GM19240 (cell line): ENCODE data around the gene IL12RB2.
"Not testable (repeated sequence)": the region's sequence is repeated elsewhere in the genome, so short reads cannot be mapped to it uniquely, and the experiment has no call there.

Experiments
- DNase-seq: peaks from one replicate; pipeline ENCODE4 v3.0.0; 2011; ENCODE audit warnings: low spot score; ENCODE audit not compliant: insufficient read length

The IL12RB2 gene

DNA sequence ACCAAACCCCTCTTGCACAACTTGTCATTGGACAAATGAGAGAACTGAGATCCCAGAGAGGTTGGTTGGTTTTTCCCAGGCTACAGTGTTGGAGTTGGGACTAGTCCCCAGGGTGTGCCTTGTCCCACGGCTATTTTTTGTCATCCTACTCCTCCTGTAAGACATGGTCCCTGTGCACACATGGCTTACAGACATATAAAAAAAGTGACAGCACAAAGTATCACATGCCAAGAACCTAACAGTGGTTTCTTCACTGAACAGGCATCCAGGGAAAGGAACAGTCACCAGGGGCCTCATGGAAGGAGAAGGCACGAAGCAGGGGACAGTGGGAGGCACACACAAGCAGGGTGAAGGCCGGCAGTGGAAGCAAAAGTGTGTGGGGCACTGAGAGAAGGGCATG, 86.1 kb downstream of the IL12RB2 start:
- no peak for DNase-seq

DNA sequence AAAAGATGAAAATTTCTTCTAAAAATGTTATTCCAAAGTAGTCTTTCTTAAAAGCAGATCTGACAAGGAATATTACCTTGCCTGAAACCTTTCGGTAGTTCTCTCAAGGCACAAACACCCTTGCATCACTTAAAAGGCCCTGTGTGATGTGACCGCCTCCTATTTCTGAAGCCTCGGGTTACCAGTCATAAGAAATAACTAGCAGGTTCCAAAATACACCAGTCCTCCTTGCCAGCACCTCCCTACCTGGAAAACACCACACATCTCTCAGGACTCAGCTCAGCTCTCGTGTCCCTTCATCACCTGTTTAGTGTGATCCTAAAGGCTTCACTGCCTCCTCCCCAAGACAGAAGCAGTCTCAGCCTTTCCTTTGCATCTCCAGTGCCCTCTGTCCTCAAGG, 86.9 kb downstream of the IL12RB2 start:
- no peak for DNase-seq

GRCh38 chr1:67399199-67399993, 91.7 kb downstream of the IL12RB2 start:
- DNase-seq = no peak

- not testable (repeated sequence) for DNase-seq
These were observed 92.5 kb downstream of the IL12RB2 start for GRCh38 chr1:67400029-67400786.

GRCh38 chr1:67401443-67401842, 93.8 kb downstream of the IL12RB2 start:
- no peak for DNase-seq

- no peak for DNase-seq
These were observed 96.5 kb downstream of the IL12RB2 start for GRCh38 chr1:67404212-67404620.

GRCh38 chr1:67405473-67406245, 98.0 kb downstream of the IL12RB2 start:
- no peak for DNase-seq

GRCh38 chr1:67407498-67407897, 99.8 kb downstream of the IL12RB2 start:
- no peak for DNase-seq

- no peak for DNase-seq
These were observed 100.5 kb downstream of the IL12RB2 start for GRCh38 chr1:67408148-67408547.

- not testable (repeated sequence) for DNase-seq
These were observed 105.4 kb downstream of the IL12RB2 start for GRCh38 chr1:67413101-67413500.

DNA sequence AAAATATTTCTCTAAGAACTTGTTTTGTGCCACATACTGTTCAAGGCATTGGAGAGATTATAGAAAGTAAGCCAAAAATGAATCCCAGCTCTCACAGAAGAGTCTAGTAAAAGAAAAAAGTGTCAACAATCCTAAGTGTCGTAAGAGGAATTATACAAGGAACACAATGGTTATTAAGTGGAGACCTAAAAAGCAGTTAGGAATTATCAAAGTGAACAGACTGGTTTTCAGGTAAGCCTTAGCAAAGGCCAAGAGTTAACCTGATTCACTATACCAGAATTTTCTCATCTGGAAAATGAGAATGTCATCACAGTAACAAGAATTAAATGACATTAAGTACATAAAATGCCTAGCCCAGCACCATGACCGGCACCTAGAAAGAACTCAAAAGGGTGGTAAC, 106.9 kb downstream of the IL12RB2 start:
- no peak for DNase-seq

DNA sequence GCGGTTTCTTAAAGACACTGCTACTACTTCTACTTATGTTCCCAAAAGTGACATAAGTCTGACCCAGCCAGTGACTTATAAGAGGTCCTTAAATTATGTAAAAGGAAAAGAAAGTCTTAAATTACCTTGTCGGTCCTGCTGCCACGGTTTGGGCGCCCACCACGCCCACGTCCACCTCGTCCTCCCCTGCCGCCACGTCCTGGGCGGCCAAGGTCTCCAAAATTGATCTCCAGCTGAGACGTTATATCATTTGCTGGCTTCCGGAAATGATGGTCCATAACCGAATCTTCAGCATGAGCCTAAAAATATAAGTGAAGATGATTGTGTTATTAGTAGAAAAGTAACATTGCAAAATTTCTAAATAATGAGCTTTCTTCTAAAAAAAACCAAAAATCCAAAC, 107.4 kb downstream of the IL12RB2 start:
- no peak for DNase-seq

GRCh38 chr1:67417733-67418132, 110.1 kb downstream of the IL12RB2 start:
- not testable (repeated sequence) for DNase-seq

DNA sequence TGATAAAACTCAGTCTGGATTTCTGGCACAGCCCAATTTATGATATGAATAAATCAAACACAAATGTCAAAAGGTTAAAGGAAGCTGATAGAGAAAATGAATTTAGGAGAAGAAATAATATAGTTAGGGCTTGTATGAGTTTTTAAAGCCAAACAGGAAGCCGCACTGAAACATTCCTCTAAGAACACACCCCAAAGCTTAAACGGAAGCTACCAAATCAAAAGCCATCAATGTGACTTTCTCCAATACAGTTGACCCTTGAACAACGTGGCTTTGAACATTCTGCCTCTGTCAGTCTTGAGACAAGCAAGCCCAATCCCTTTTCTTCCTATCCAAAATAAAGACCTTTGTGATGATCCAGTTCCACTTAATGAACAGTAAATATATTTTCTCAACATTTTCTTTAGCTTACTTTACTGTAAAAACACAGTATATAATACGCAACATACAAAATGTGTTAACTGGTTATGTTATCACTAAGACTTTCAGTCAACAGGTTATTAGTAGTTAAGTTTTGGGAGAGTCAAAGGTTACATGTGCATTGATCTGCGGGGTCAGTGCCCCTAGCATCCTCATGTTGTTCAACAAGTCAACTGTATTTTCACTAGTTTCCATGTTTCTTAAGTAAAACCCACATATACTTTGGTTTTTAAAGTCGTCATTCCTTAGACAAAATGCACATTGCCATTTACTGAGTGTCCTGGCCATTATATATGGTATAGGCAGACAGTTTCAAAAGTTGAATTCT, 111.3 kb downstream of the IL12RB2 start:
- no peak for DNase-seq

GRCh38 chr1:67420835-67421492, 113.3 kb downstream of the IL12RB2 start:
- no peak for DNase-seq

DNA sequence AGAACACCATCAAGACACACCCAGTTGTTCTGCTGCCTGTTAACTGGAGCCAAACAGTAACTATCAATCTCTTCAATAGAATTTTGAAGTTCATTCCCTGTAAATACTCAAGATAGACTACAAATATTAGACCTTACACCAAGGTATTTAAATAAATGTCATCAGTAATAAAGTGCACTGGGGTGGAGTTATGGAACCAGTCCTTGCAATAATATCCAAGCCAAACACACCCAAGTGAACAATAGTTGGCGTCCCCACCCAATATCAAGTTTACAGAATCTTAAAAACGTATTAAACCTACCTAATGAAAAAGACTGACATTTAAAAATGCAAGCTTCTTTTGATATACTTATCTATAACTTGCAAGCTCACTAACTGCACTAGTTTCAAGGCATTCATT, 119.8 kb downstream of the IL12RB2 start:
- DNase-seq = no peak

DNA sequence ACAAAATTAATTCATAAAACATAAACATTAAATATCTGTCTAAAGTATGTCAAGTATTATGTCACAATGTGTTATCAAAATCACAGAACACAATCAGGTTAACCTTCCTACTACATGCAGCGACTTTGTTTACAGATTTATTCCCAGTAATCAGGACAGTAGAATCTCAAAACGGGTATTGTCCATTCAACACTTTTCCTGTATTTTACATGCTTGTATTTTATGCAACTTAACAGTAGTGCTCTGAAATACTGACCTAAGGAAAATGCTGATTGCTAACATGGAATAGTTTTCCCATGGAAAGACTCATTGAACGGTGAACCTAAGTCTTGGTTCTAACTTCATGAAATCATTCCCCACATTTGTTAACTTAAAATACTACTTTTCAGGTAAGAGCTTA, 120.3 kb downstream of the IL12RB2 start:
- no peak for DNase-seq

GRCh38 chr1:67429011-67429527, 121.4 kb downstream of the IL12RB2 start:
- no peak for DNase-seq

DNA sequence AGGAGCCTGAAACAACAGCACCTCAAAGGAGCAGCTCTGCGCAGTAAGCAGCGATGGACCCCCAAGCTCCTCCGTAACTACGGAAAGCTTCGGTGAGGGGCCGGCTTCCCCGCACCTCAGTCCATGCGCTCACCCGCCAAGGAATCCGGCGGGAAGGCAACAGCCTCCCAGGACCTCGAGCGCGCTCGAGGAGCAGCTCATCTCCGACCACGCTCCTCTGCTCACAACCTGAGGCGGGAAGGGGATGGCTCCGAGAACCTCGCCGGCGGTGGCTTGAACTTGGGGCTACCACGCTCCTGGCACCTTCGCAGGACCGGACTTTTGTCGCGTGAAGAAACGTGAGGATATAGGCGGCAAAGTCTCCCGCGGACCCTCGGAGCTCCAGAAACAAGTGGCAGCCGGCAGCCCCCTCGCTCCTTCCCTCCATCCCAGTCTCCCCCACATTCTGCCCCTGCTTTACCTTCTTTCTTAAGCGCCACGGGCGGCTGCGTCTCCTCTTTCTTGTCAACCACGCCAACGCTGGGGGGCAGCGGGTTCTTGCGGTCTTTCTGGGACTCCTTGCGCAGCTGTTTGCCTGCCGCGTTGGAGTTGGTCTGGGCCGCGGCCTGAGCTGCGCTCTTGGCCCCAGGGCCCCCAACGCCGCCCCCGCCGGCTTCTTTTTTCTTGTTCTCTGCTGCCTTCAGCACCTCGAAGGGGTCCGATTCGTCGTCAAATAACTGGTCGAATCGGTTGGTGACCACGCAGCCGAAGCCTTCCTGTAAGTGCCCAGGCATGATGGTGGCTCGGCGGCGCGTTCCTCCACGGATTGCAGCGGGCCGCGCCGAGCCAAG, 122.1 kb downstream of the IL12RB2 start:
- no peak for DNase-seq
